Activated effector memory CD4-positive, alpha-beta T cell treated with anti-CD3 and anti-CD28 coated beads, Interleukin-2, amount 50 U/mL, for 16 hours (primary cell): ENCODE measurements around the gene XKR7.

Experiments used
- DNase-seq: peaks from one replicate; pipeline ENCODE4 v3.0.0-alpha.2; 2020

The XKR7 gene

GRCh38 chr20:31981784-31982183 lies 13.8 kb downstream of the XKR7 start:
- no peak for DNase-seq

- DNase-seq, result no peak
Observed at GRCh38 chr20:31984981-31985471, 17.1 kb downstream of the XKR7 start.

GRCh38 chr20:31987744-31988143 lies 19.8 kb downstream of the XKR7 start:
- DNase-seq, result no peak

- no peak for DNase-seq
Observed at GRCh38 chr20:31988430-31989015, 20.6 kb downstream of the XKR7 start.

GRCh38 chr20:31989030-31989645 lies 21.2 kb downstream of the XKR7 start:
- DNase-seq, result no peak

- no peak for DNase-seq
Observed at GRCh38 chr20:31990641-31991338, 22.8 kb downstream of the XKR7 start.

- no peak for DNase-seq
Observed at GRCh38 chr20:31991339-31991705, 23.4 kb downstream of the XKR7 start.

- no peak for DNase-seq
Observed at GRCh38 chr20:31992086-31992485, 24.1 kb downstream of the XKR7 start.

- DNase-seq, result no peak
Observed at GRCh38 chr20:31996996-31997395, 29.0 kb downstream of the XKR7 start.

- DNase-seq, result no peak
Observed at GRCh38 chr20:31998246-31998645, 30.3 kb downstream of the XKR7 start.

- DNase-seq, result no peak
Observed at GRCh38 chr20:32003325-32003724, 35.4 kb downstream of the XKR7 start.

- no peak for DNase-seq
Observed at GRCh38 chr20:32004963-32005362, 37.0 kb downstream of the XKR7 start.

- DNase-seq, result no peak
Observed at GRCh38 chr20:32006053-32006452, 38.1 kb downstream of the XKR7 start.

GRCh38 chr20:32006841-32007786 lies 39.2 kb downstream of the XKR7 start:
- DNase-seq, result no peak

- no peak for DNase-seq
Observed at GRCh38 chr20:32007787-32008616, 40.1 kb downstream of the XKR7 start.

- DNase-seq, result no peak
Observed at GRCh38 chr20:32009564-32009963, 41.6 kb downstream of the XKR7 start.

- DNase-seq, result no peak
Observed at GRCh38 chr20:32010101-32010500, 42.1 kb downstream of the XKR7 start, which contains the start of gene CCM2L. Gene CCM2L, plus strand, starts transcription at chr20:32010438. Its CDS starts 17 bp downstream, at chr20:32010455.

- DNase-seq, result no peak
Observed at GRCh38 chr20:32010666-32011065, 42.7 kb downstream of the XKR7 start.

GRCh38 chr20:32012159-32012688 lies 44.3 kb downstream of the XKR7 start:
- no peak for DNase-seq

- DNase-seq, result no peak
Observed at GRCh38 chr20:32013326-32013725, 45.4 kb downstream of the XKR7 start.

GRCh38 chr20:32017711-32018251 lies 49.8 kb downstream of the XKR7 start:
- DNase-seq, result peak; percentile 80
